Measurements from ENCODE around the gene BHLHE41.

GRCh38 chr12:26116829-26117715 lies 7.8 kb downstream of the BHLHE41 start:
- TF ChIP-seq CTCF (optimal IDR thresholded peaks at IDR 0.05 in 1 of 3, IDR thresholded peaks at IDR 0.05 in 1 of 3, conservative IDR thresholded peaks at IDR 0.05 in 1 of 3; ENCODE audit: extremely low read depth in 1 of 3, insufficient read depth in 2 of 3, low read length in 3 of 3) (no peak), EZH2 (IDR thresholded peaks at IDR 0.05; ENCODE audit: low read length) (no peak)
